Endothelial cell of umbilical vein (primary cell): ENCODE data around the gene NR6A1.

Experiments used
- CTCF ChIP-seq, 2 donors: IDR thresholded peaks; 1 replicate in 1 of 2; 2 replicates in 1 of 2; pipeline ENCODE4 v1.5.1; 2011; ENCODE audit warnings: low read length in 2 of 2, mild to moderate bottlenecking in 2 of 2, moderate library complexity in 2 of 2, control low read depth in 1 of 2, inconsistent platforms in 1 of 2, low read depth in 1 of 2; ENCODE audit not compliant: insufficient read depth in 1 of 2; ENCODE audit errors: extremely low read depth in 1 of 2
- FOS ChIP-seq: IDR thresholded peaks from 2 replicates; pipeline ENCODE4 v1.6.1; 2011; ENCODE audit warnings: mild to moderate bottlenecking, low read length, moderate library complexity, borderline replicate concordance; ENCODE audit not compliant: insufficient read depth
- MYC ChIP-seq: IDR thresholded peaks from one replicate; pipeline ENCODE4 v1.6.1; 2011; ENCODE audit warnings: mild to moderate bottlenecking, low read depth, low read length
- POLR2A ChIP-seq: IDR thresholded peaks from 2 replicates; pipeline ENCODE4 v1.6.1; 2012; ENCODE audit warnings: low read depth, mild to moderate bottlenecking, control low read depth, low read length

DNA sequence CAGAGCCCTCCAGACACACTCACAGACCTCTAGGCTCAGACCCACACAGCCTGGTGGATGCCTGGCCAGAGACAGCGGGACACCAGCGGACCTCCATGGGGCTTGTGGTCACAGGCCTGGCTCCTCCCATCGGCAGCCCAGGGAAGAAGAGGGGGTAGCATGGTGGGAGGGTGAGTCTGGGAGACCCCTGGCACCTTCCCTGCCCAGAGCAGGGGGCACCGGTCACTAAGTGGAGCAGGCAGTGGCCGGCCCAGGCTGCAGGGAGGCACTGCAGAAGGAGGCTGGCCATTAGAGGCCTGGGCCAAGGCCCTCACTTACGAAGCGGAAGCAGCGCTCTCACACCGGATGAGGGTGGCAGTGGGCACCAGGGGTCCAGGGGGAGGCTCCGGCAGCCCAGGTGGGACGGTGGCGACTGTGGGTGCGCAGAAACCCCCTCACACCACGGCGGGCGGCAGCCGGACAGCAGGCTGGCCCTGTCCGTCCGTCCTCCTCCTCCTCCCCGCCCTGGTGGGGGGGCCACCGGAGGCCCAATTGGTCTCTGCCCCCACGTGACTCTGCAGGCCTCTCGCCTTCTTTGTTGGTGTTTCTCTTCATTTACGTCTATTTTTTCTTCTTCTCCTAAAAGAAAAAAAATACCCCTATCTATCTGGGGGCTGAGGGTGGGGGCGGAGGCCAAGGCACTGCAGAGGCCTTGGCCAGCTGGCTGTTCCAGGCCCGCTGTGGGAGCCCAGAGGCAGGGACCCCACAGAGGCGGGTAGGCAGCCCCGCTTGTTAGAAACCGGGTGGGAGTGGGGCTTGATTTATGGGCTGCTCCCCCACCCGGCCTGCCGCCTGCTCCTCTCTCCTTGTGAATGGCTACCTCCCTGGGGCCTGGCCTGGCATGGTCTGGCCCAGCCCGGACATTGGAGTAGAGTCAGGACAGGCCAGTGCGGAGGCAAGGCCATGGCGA lies 263.9 kb downstream of the NR6A1 start, which contains the start of gene NR5A1:
- TF ChIP-seq POLR2A (no peak), CTCF (IDR thresholded peaks at IDR 0.05; ENCODE audit: extremely low read depth in 1 of 2, insufficient read depth in 1 of 2, low read depth in 1 of 2, low read length in 2 of 2) (no peak), FOS (no peak), MYC (no peak)
